Measurements from ENCODE around the gene CYP26C1.

Gene CYP26C1

DNA sequence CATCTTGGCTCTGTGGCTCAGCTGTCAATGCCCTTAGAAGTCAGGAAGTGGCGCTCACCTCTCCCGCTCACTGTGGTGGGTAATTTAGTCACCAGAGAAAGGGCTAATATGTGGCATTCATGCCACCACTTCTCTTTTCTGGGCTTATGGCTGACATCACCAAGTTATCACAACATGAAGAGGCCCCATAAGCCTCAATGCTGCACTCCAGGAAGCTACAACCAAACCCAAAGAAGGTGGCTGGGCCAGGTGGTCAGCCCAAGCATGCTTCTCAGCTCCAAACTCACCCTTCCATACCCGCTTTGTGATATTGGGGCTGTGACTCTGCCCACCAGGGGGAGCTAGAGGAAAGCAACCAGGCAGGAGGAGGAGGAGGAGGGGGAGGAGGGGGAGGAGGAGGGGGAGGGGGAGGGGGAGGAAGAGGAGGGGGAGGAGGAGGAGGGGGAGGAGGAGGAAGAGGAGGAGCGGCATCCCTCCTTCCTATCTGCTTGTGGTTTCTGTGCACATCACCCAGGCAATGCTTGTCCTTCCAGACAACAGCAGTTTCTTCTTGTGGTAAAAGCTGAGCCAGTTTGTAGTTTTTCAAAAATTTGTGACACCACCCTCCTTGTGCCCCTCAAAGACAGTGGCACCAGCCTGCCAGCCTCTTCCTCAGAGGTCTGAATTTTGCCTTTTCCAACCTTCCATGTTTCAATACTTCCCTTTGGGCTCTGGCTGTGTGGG lies 55.2 kb downstream of the CYP26C1 start:
- no peak for DNase-seq (ENCODE audit: low spot score)
- TF ChIP-seq CTCF (IDR thresholded peaks at IDR 0.05), result peak; percentile 30
- Histone ChIP-seq H3K4me3 (no peak overlapping the region), H3K27ac (no peak overlapping the region)
